Stimulated activated CD8-positive, alpha-beta memory T cell treated with anti-CD3 and anti-CD28 coated beads, Interleukin-12 subunit alpha, Interleukin-12 subunit beta, amount 100 ng/mL, for 24 hours (primary cell): ENCODE results near the gene ABCA12.
"Not testable (repeated sequence)": the region's sequence is repeated elsewhere in the genome, so short reads cannot be mapped to it uniquely, and the experiment has no call there.

Source experiments
- DNase-seq: peaks from one replicate; pipeline ENCODE4 v3.0.0-alpha.2; 2020; ENCODE audit errors: extremely low read depth

The ABCA12 gene

GRCh38 chr2:215138479-215138878 lies at the start of gene ABCA12:
Gene ABCA12 (minus strand): TSS chr2:215138626. CDS start chr2:215138208, 418 bp downstream.
- no peak for DNase-seq

- DNase-seq = no peak
Measured at GRCh38 chr2:215188078-215188477, 49.7 kb upstream of the ABCA12 start.

- no peak for DNase-seq
Measured at GRCh38 chr2:215186021-215186420, 47.6 kb upstream of the ABCA12 start.

GRCh38 chr2:215178121-215178520 lies 39.7 kb upstream of the ABCA12 start:
- DNase-seq = no peak

- DNase-seq = no peak
Measured at GRCh38 chr2:215171796-215172195, 33.4 kb upstream of the ABCA12 start.

GRCh38 chr2:215171151-215171550 lies 32.7 kb upstream of the ABCA12 start:
- no peak for DNase-seq

- DNase-seq = not testable (repeated sequence)
Measured at GRCh38 chr2:215166505-215166904, 28.1 kb upstream of the ABCA12 start.

- not testable (repeated sequence) for DNase-seq
Measured at GRCh38 chr2:215163319-215163718, 24.9 kb upstream of the ABCA12 start.

- no peak for DNase-seq
Measured at GRCh38 chr2:215161301-215161829, 22.9 kb upstream of the ABCA12 start.

- no peak for DNase-seq
Measured at GRCh38 chr2:215160081-215160480, 21.7 kb upstream of the ABCA12 start.

GRCh38 chr2:215156453-215156852 lies 18.0 kb upstream of the ABCA12 start:
- DNase-seq = no peak

GRCh38 chr2:215149894-215150293 lies 11.5 kb upstream of the ABCA12 start:
- no peak for DNase-seq

GRCh38 chr2:215149486-215149885 lies 11.1 kb upstream of the ABCA12 start:
- no peak for DNase-seq

GRCh38 chr2:215149060-215149459 lies 10.6 kb upstream of the ABCA12 start:
- no peak for DNase-seq

GRCh38 chr2:215145611-215146010 lies 7.2 kb upstream of the ABCA12 start:
- DNase-seq = no peak

GRCh38 chr2:215144106-215144875 lies 5.9 kb upstream of the ABCA12 start:
- no peak for DNase-seq

GRCh38 chr2:215143458-215143857 lies 5.0 kb upstream of the ABCA12 start:
- no peak for DNase-seq

GRCh38 chr2:215141706-215142105 lies 3.3 kb upstream of the ABCA12 start:
- no peak for DNase-seq

- no peak for DNase-seq
Measured at GRCh38 chr2:215140166-215140707, 1.8 kb upstream of the ABCA12 start.

- DNase-seq = no peak
Measured at GRCh38 chr2:215137741-215138340, 585 bp downstream of the ABCA12 start.

- DNase-seq = no peak
Measured at GRCh38 chr2:215137329-215137686, 1.1 kb downstream of the ABCA12 start.

GRCh38 chr2:215136669-215137328 lies 1.6 kb downstream of the ABCA12 start:
- DNase-seq = no peak
